K562 (cell line): Measurements from ENCODE around the gene PLP2. TPM values are rescaled to one million over a fixed set of nuclear protein-coding genes. Genes with fewer than 3 reads are reported as not detected.

Experiments used
- ATAC-seq: fragments of 200-7000 bp; cut with Tn5 transposase; 3 replicates; pipeline ENCODE4 v1.9.1; 2020; ENCODE audit warnings: moderate library complexity
- BruUV-seq: library from RNA; stranded (reverse); fragments of 400-500 nt; replicated peaks from 2 replicates; lab custom pipeline; 2021; lab: Mats Ljungman, UMichigan
- CTCF ChIA-PET: fragments of 300-600 bp; formaldehyde crosslinking; extraction: SDS; loops from one replicate; lab custom pipeline; 2021; ENCODE audit warnings: low intra/inter-chr PET ratio; lab: Yijun Ruan, JAX
- POLR2A ChIA-PET: fragments of 300-600, 350-650 bp; sonication (Branson Sonifier 250); formaldehyde crosslinking; extraction: SDS; loops from one replicate; lab custom pipeline; 2021; ENCODE audit warnings: antibody characterized with exemption, inconsistent platforms; lab: Yijun Ruan, JAX
- DNase-seq, 4 experiments: peaks; one replicate each; pipeline versions ENCODE4 v3.0.0 to v3.0.0-alpha.2; 2011 to 2018; ENCODE audit warnings: low spot score in 3 of 4, mixed read lengths in 3 of 4; ENCODE audit errors: extremely low read depth in 1 of 4
- FAIRE-seq: peaks from 2 replicates; lab custom pipeline; 2011; peaks lifted over from hg19 to GRCh38; lab: Jason Lieb, UNC
- H2AFZ ChIP-seq: 2 replicates; pipeline ENCODE4 v1.6.0; 2011; ENCODE audit warnings: low read depth, low read length, control low read depth, inconsistent platforms
- H3K27ac ChIP-seq: fragments of 200-600 bp; 3 replicates; pipeline ENCODE4 v1.8.0; 2011; ENCODE audit warnings: low read depth, mild to moderate bottlenecking, control low read depth, inconsistent platforms, low read length, moderate library complexity, mixed read lengths; ENCODE audit errors: extremely low read depth
- H3K27me3 ChIP-seq, 2 experiments: fragments of 300-600 bp in 1 of 2; 2 replicates in 1 of 2; 3 replicates in 1 of 2; pipeline versions ENCODE4 v1.6.0 to v1.8.0; 2011; ENCODE audit warnings: inconsistent platforms in 2 of 2, low read length in 2 of 2, mild to moderate bottlenecking in 1 of 2, mixed read lengths in 1 of 2, moderate library complexity in 1 of 2; ENCODE audit not compliant: control insufficient read depth in 2 of 2, insufficient read depth in 2 of 2
- H3K36me3 ChIP-seq: fragments of 300-600 bp; 3 replicates; pipeline ENCODE4 v1.8.0; 2011; ENCODE audit warnings: mild to moderate bottlenecking, low read length, inconsistent platforms; ENCODE audit not compliant: control insufficient read depth, insufficient read depth
- H3K4me1 ChIP-seq, 2 experiments: fragments of 200-600 bp in 1 of 2; replicated peaks in 1 of 2; 2 replicates in 1 of 2; 3 replicates in 1 of 2; pipeline versions ENCODE4 v1.5.1 to v1.8.0; 2011; ENCODE audit warnings: inconsistent platforms in 2 of 2, low read length in 2 of 2, mild to moderate bottlenecking in 1 of 2, mixed read lengths in 1 of 2, moderate library complexity in 1 of 2; ENCODE audit not compliant: control insufficient read depth in 2 of 2, insufficient read depth in 2 of 2
- H3K4me2 ChIP-seq: 2 replicates; pipeline ENCODE4 v1.6.1; 2011; ENCODE audit warnings: low read length, control low read depth, inconsistent platforms, mixed read lengths; ENCODE audit not compliant: insufficient read depth
- H3K4me3 ChIP-seq: fragments of 200-600 bp; sonication (generic), shearing (Covaris generic); 2 replicates; pipeline ENCODE4 v1.5.1; 2016; ENCODE audit warnings: control low read depth, inconsistent platforms
- H3K79me2 ChIP-seq: fragments of 200-600 bp; 3 replicates; pipeline ENCODE4 v1.8.0; 2011; ENCODE audit warnings: low read length, inconsistent platforms; ENCODE audit not compliant: control insufficient read depth, insufficient read depth
- H3K9ac ChIP-seq, 2 experiments: 2 replicates each; pipeline versions ENCODE4 v1.6.0 to v1.6.1; 2011; ENCODE audit warnings: low read depth in 2 of 2, low read length in 2 of 2, control low read depth in 1 of 2, inconsistent platforms in 1 of 2, mild to moderate bottlenecking in 1 of 2, mixed read lengths in 1 of 2; ENCODE audit not compliant: insufficient read depth in 1 of 2
- H3K9me1 ChIP-seq: one replicate; pipeline ENCODE4 v1.6.0; 2011; ENCODE audit warnings: inconsistent platforms, mild to moderate bottlenecking, low read length, moderate library complexity; ENCODE audit not compliant: control insufficient read depth, insufficient read depth
- H3K9me3 ChIP-seq: replicated peaks from 2 replicates; pipeline ENCODE4 v1.5.1; 2011; ENCODE audit warnings: low read depth, low read length, inconsistent platforms; ENCODE audit not compliant: control insufficient read depth, insufficient read depth
- H4K20me1 ChIP-seq: replicated peaks from 2 replicates; pipeline ENCODE4 v1.6.1; 2011; ENCODE audit warnings: low read length, inconsistent platforms, mixed read lengths; ENCODE audit not compliant: control insufficient read depth, insufficient read depth
- EHMT2 ChIP-seq: fragments of 450-650 bp; IDR thresholded peaks from 2 replicates; pipeline ENCODE4 v1.6.1; 2018; ENCODE audit warnings: antibody characterized with exemption
- GTF2A2 ChIP-seq: IDR thresholded peaks from 2 replicates; pipeline ENCODE4 v1.6.1; 2016; ENCODE audit warnings: mild to moderate bottlenecking, missing genetic modification characterization, missing compliant biosample characterization
- MYNN ChIP-seq, 2 experiments: sonication (generic); formaldehyde crosslinking in 1 of 2; IDR thresholded peaks; 2 replicates each; pipeline versions ENCODE4 v1.5.0 to v1.6.1; 2016 to 2020; ENCODE audit warnings: antibody characterized with exemption in 1 of 2, missing genetic modification reagents in 1 of 2
- PRPF4 ChIP-seq: fragments of 200-400 bp; formaldehyde crosslinking; IDR thresholded peaks from one replicate; pipeline ENCODE4 v1.6.1; 2017; ENCODE audit warnings: low read length, low read depth, mild to moderate bottlenecking; ENCODE audit not compliant: insufficient read depth, poor library complexity, severe bottlenecking
- RAD21 ChIP-seq, 2 experiments: fragments of 250-450 bp in 1 of 2; fragments of 450-650 bp in 1 of 2; sonication (Bioruptor Pico) in 1 of 2; formaldehyde crosslinking in 1 of 2; IDR thresholded peaks in 1 of 2; conservative IDR thresholded peaks in 1 of 2; 2 replicates each; pipeline versions ENCODE4 v1.4.0 to v1.8.0; 2020 to 2022; ENCODE audit warnings: mild to moderate bottlenecking in 2 of 2, moderate library complexity in 1 of 2
- RHOXF2B ChIP-seq: fragments of 250-450 bp; sonication (Bioruptor Pico); conservative IDR thresholded peaks from 2 replicates; pipeline ENCODE4 v1.5.1; 2021
- WGBS: fragments of 100-300 bp; shearing (Covaris generic); methylation state at CpG from one replicate; pipeline ENCODE4 v1.1.6; 2016; ENCODE audit warnings: low coverage, mixed read lengths; ENCODE audit not compliant: insufficient coverage; ENCODE audit errors: missing lambda C conversion rate; 5-methylcytosine and 5-hydroxymethylcytosine counted together
- in situ Hi-C: fragments of 300-500 bp; cut with MboI; formaldehyde crosslinking; loops from 4 replicates; pipeline ENCODE4 v1.15.0; 2018; ENCODE audit warnings: inconsistent platforms, mixed read lengths
- intact Hi-C: fragments of 100-400 bp; cut with micrococcal nuclease; formaldehyde crosslinking; loops from 2 replicates; pipeline ENCODE4 v1.14.2; 2022
- polyA plus RNA-seq, 8 experiments: library from polyadenylated mRNA; depleted of rRNA in 4 of 8; stranded (reverse) in 5 of 8; unstranded in 3 of 8; fragments of >200 nt; fragmentation: Nextera tagmentation in 2 of 8; fragmentation: Illumina TruSeq in 1 of 8; extraction: Ambion mirVana in 2 of 8; extraction: Trizol in 1 of 8; gene quantifications; 2 replicates each; pipeline versions ENCODE4 v1.2.1 to v1.2.3, GENCODE V29; 2011 to 2014; ENCODE audit warnings: inconsistent platforms in 1 of 8, missing spikeins in 1 of 8
- total RNA-seq, 7 experiments: library from RNA; depleted of rRNA in 6 of 7; stranded (reverse); fragments of >200 nt in 6 of 7; fragmentation: Illumina TruSeq in 2 of 7; extraction: Trizol in 2 of 7; gene quantifications; 2 replicates each; pipeline versions ENCODE4 v1.2.1 to v1.2.3, GENCODE V29; 2011 to 2021; ENCODE audit warnings: low replicate concordance in 1 of 7
- TF ChIP-seq, protein P1 (sequence below), 2 experiments: fragments of 450-650 bp; IDR thresholded peaks; 2 replicates each; pipeline ENCODE4 v1.6.1; 2016
- TF ChIP-seq, protein P2 (sequence below), 2 experiments: fragments of 450-650 bp; formaldehyde crosslinking in 1 of 2; IDR thresholded peaks; 2 replicates each; pipeline versions ENCODE4 v1.4.0 to v1.6.1; 2014 to 2020; ENCODE audit warnings: mild to moderate bottlenecking in 2 of 2, borderline replicate concordance in 1 of 2, low read depth in 1 of 2

The PLP2 gene
- total and polyA plus RNA-seq, 9 of the 15 experiments (the other 6 are each of a cell fraction or from before 2014, with no cell fraction given), result 34.7 to 236 (median 112) TPM

DNA sequence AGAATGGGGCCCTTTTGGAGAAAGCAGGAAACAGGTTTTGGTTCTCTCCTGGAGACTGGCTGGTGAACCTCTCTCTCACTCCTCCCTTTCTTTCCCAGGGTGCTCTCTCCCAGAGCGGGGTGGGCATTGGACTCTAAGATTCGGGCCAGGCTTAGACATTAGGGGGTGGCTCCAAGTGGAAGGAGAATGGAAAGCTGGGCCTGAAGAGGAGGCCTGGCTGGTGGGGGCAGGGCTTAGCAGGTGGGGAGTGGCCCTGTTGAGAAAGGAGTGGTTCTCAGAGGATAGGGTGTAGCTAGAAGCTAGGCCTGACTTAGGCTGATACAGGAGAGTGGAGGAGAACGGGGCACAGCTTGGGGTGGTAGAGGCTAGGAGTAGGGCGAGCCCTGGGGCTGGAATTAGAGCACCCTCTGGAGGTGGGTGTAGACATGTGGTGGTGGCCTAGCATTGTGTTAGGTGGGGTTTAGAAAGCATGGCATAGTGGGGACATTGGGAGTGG, 5.7 kb downstream of the PLP2 start:
- 55% methylated on average over 3 of the region's 4 CpGs for WGBS
- Histone ChIP-seq H2AFZ (no peak overlapping the region), H3K27me3 (no peaks in the 10 kb centered on the region), H3K4me2 (no peak overlapping the region), H3K4me1 (peaks cover 33 to 51% of the 10 kb centered on the region in 2 experiments), H3K9me3 (no peaks in the 10 kb centered on the region), H3K79me2 (peaks cover 23% of the 10 kb centered on the region), H3K9ac (peak overlapping the region in 1 of 2 experiments; percentile 74; a peak in 2 of 4 replicates), H3K36me3 (peaks cover 82% of the 10 kb centered on the region; the same call in 2 of the 3 replicates), H3K9me1 (peaks cover 3% of the 10 kb centered on the region), H3K27ac (no peak overlapping the region; the same call in 2 of the 3 replicates), H3K4me3 (no peak overlapping the region), H4K20me1 (no peaks in the 10 kb centered on the region; the same call in 1 of the 2 replicates)
- intact Hi-C loops, result loop anchor here (5.0 to 10.0 kb wide), 3 partner anchors 135 to 373 kb away; partner anchors contain the start of genes HDAC6, OTUD5 and TFE3
- POLR2A ChIA-PET, result interaction anchor here (0.6 to 1.4 kb wide), 5 partner anchors 9 to 695 kb away, joined by 3 read pairs; no protein-coding TSS in a partner anchor
- ATAC-seq (peak; percentile 67), FAIRE-seq (peak; percentile 84), DNase-seq (peak in 2 of 4 experiments; percentile 44 to 69)
- in situ Hi-C loops, result no loop called here
- BruUV-seq, result no TSS peak
- CTCF ChIA-PET, result interaction anchor here (0.9 kb wide), 1 partner anchor 54 kb away, joined by 4 read pairs; the partner anchor contains the start of gene GPKOW
- peak; percentile 49 for TF ChIP-seq RAD21 (CRISPR knock-in tag; conservative IDR thresholded peaks at IDR 0.05 in 1 of 2, IDR thresholded peaks at IDR 0.05 in 1 of 2)
- TF ChIP-seq GTF2A2 (tag), result no peak
- TF ChIP-seq, protein P1, sequence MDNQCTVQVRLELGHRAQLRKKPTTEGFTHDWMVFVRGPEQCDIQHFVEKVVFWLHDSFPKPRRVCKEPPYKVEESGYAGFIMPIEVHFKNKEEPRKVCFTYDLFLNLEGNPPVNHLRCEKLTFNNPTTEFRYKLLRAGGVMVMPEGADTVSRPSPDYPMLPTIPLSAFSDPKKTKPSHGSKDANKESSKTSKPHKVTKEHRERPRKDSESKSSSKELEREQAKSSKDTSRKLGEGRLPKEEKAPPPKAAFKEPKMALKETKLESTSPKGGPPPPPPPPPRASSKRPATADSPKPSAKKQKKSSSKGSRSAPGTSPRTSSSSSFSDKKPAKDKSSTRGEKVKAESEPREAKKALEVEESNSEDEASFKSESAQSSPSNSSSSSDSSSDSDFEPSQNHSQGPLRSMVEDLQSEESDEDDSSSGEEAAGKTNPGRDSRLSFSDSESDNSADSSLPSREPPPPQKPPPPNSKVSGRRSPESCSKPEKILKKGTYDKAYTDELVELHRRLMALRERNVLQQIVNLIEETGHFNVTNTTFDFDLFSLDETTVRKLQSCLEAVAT (IDR thresholded peaks at IDR 0.05), result 0 out of 4 replicates have a peak, but pooled peaks of 1 of the 2 experiments have one; percentile 17
- no peak for TF ChIP-seq EHMT2
- 0 out of 2 replicates have a peak, but pooled peaks have one; percentile 15 for TF ChIP-seq MYNN (IDR thresholded peaks at IDR 0.05)
- no peak for TF ChIP-seq MYNN (CRISPR knock-in tag; IDR thresholded peaks at IDR 0.05)
- TF ChIP-seq RHOXF2B (CRISPR knock-in tag), result no peak
- TF ChIP-seq, protein P2, sequence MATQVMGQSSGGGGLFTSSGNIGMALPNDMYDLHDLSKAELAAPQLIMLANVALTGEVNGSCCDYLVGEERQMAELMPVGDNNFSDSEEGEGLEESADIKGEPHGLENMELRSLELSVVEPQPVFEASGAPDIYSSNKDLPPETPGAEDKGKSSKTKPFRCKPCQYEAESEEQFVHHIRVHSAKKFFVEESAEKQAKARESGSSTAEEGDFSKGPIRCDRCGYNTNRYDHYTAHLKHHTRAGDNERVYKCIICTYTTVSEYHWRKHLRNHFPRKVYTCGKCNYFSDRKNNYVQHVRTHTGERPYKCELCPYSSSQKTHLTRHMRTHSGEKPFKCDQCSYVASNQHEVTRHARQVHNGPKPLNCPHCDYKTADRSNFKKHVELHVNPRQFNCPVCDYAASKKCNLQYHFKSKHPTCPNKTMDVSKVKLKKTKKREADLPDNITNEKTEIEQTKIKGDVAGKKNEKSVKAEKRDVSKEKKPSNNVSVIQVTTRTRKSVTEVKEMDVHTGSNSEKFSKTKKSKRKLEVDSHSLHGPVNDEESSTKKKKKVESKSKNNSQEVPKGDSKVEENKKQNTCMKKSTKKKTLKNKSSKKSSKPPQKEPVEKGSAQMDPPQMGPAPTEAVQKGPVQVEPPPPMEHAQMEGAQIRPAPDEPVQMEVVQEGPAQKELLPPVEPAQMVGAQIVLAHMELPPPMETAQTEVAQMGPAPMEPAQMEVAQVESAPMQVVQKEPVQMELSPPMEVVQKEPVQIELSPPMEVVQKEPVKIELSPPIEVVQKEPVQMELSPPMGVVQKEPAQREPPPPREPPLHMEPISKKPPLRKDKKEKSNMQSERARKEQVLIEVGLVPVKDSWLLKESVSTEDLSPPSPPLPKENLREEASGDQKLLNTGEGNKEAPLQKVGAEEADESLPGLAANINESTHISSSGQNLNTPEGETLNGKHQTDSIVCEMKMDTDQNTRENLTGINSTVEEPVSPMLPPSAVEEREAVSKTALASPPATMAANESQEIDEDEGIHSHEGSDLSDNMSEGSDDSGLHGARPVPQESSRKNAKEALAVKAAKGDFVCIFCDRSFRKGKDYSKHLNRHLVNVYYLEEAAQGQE (IDR thresholded peaks at IDR 0.05; ENCODE audit: borderline replicate concordance), result peak; percentile 50; the same call in 1 of the 2 replicates
- TF ChIP-seq, protein P2 (CRISPR knock-in tag; IDR thresholded peaks at IDR 0.05; ENCODE audit: low read depth), result no peak
- no peak for TF ChIP-seq PRPF4
